SIG-M5 (cell line): ENCODE data around the gene CYP1A1.
"Not testable (repeated sequence)": the region's sequence is repeated elsewhere in the genome, so short reads cannot be mapped to it uniquely, and the experiment has no call there.

ENCODE experiments used
- DNase-seq: peaks from one replicate; lab custom pipeline; 2025; lab: John Stamatoyannopoulos, UW

Gene CYP1A1

GRCh38 chr15:74725225-74725774 lies at the start of gene CYP1A1:
CYP1A1 (minus strand) TSS chr15:74725528; CDS start chr15:74723097, 2,431 bp downstream.
- no peak for DNase-seq

GRCh38 chr15:74773731-74774252 lies 48.5 kb upstream of the CYP1A1 start:
- no peak for DNase-seq

GRCh38 chr15:74773329-74773728 lies 48.0 kb upstream of the CYP1A1 start:
- DNase-seq, result no peak

GRCh38 chr15:74770211-74770903 lies 45.0 kb upstream of the CYP1A1 start:
- DNase-seq, result no peak

- no peak for DNase-seq
Measured at GRCh38 chr15:74769463-74770025, 44.2 kb upstream of the CYP1A1 start.

GRCh38 chr15:74768771-74769342 lies 43.5 kb upstream of the CYP1A1 start:
- no peak for DNase-seq

- no peak for DNase-seq
Measured at GRCh38 chr15:74768099-74768770, 42.9 kb upstream of the CYP1A1 start.

- DNase-seq, result no peak
Measured at GRCh38 chr15:74767167-74768098, 42.1 kb upstream of the CYP1A1 start.

GRCh38 chr15:74763416-74763815 lies 38.1 kb upstream of the CYP1A1 start:
- no peak for DNase-seq

GRCh38 chr15:74762791-74763150 lies 37.4 kb upstream of the CYP1A1 start:
- no peak for DNase-seq

- DNase-seq, result no peak
Measured at GRCh38 chr15:74758736-74759135, 33.4 kb upstream of the CYP1A1 start.

GRCh38 chr15:74754593-74755215 lies 29.4 kb upstream of the CYP1A1 start:
- DNase-seq, result no peak

GRCh38 chr15:74752531-74752930 lies 27.2 kb upstream of the CYP1A1 start:
- no peak for DNase-seq

GRCh38 chr15:74752011-74752410 lies 26.7 kb upstream of the CYP1A1 start:
- no peak for DNase-seq

- no peak for DNase-seq
Measured at GRCh38 chr15:74750751-74751150, 25.4 kb upstream of the CYP1A1 start.

- no peak for DNase-seq
Measured at GRCh38 chr15:74749832-74750231, 24.5 kb upstream of the CYP1A1 start.

- DNase-seq, result no peak
Measured at GRCh38 chr15:74748322-74748946, 23.1 kb upstream of the CYP1A1 start, which contains the start of gene CYP1A2. CYP1A2 (plus strand) TSS chr15:74748845; CDS start chr15:74749739, 894 bp downstream.

GRCh38 chr15:74746389-74746788 lies 21.1 kb upstream of the CYP1A1 start:
- no peak for DNase-seq

- DNase-seq, result no peak
Measured at GRCh38 chr15:74742422-74742821, 17.1 kb upstream of the CYP1A1 start.

- DNase-seq, result not testable (repeated sequence)
Measured at GRCh38 chr15:74738239-74738638, 12.9 kb upstream of the CYP1A1 start.
